NCI-H146 treated with DMSO at 0.1 percent for 48 hours (cell line): ENCODE measurements around the gene EXOC6B.
"Not testable (repeated sequence)": the region's sequence is repeated elsewhere in the genome, so short reads cannot be mapped to it uniquely, and the experiment has no call there.

Source experiments
- DNase-seq: peaks from one replicate; lab custom pipeline; 2025; ENCODE audit not compliant: unreplicated experiment; lab: John Stamatoyannopoulos, UW

The EXOC6B gene

GRCh38 chr2:72619626-72620025, 206.2 kb downstream of the EXOC6B start:
- DNase-seq = no peak

GRCh38 chr2:72613931-72614330, 211.9 kb downstream of the EXOC6B start:
- DNase-seq = no peak

- no peak for DNase-seq
These were observed 213.1 kb downstream of the EXOC6B start for GRCh38 chr2:72612614-72613160.

- DNase-seq = no peak
These were observed 218.6 kb downstream of the EXOC6B start for GRCh38 chr2:72607189-72607588.

GRCh38 chr2:72605836-72606442, 219.9 kb downstream of the EXOC6B start:
- DNase-seq = no peak

GRCh38 chr2:72604468-72604867, 221.4 kb downstream of the EXOC6B start:
- DNase-seq = no peak

GRCh38 chr2:72603481-72603880, 222.4 kb downstream of the EXOC6B start:
- no peak for DNase-seq

GRCh38 chr2:72602711-72603110, 223.1 kb downstream of the EXOC6B start:
- no peak for DNase-seq

GRCh38 chr2:72602095-72602494, 223.7 kb downstream of the EXOC6B start:
- DNase-seq = no peak

- not testable (repeated sequence) for DNase-seq
These were observed 242.0 kb downstream of the EXOC6B start for GRCh38 chr2:72583836-72584235.

- no peak for DNase-seq
These were observed 242.5 kb downstream of the EXOC6B start for GRCh38 chr2:72583376-72583775.

GRCh38 chr2:72581560-72582181, 244.2 kb downstream of the EXOC6B start:
- no peak for DNase-seq

- peak; percentile 72 for DNase-seq
These were observed 246.1 kb downstream of the EXOC6B start for GRCh38 chr2:72579591-72580180.

- no peak for DNase-seq
These were observed 249.0 kb downstream of the EXOC6B start for GRCh38 chr2:72576861-72577260.

- no peak for DNase-seq
These were observed 249.4 kb downstream of the EXOC6B start for GRCh38 chr2:72576459-72576858.

GRCh38 chr2:72574886-72575285, 250.9 kb downstream of the EXOC6B start:
- DNase-seq = no peak

GRCh38 chr2:72573232-72573631, 252.6 kb downstream of the EXOC6B start:
- DNase-seq = no peak

- DNase-seq = no peak
These were observed 253.3 kb downstream of the EXOC6B start for GRCh38 chr2:72572501-72572900.

- DNase-seq = no peak
These were observed 255.4 kb downstream of the EXOC6B start for GRCh38 chr2:72570413-72570812.

- no peak for DNase-seq
These were observed 263.2 kb downstream of the EXOC6B start for GRCh38 chr2:72562451-72563153.

GRCh38 chr2:72561621-72562318, 264.1 kb downstream of the EXOC6B start:
- no peak for DNase-seq
